Activated T-cell treated with anti-CD3 and anti-CD28 coated beads, Interleukin-2, amount 50 U/mL, for 72 hours (primary cell): ENCODE data around the gene DOCK9. TPM values are rescaled to one million over a fixed set of nuclear protein-coding genes. Genes with fewer than 3 reads are reported as not detected.
"Not testable (repeated sequence)": the region's sequence is repeated elsewhere in the genome, so short reads cannot be mapped to it uniquely, and the experiment has no call there.

Source experiments
- ATAC-seq, 2 donors: fragments of 150-1000 bp; cut with Tn5 transposase; replicated peaks in 1 of 2; 2 replicates each; pipeline ENCODE4 v1.10.0; 2021; ENCODE audit warnings: moderate library complexity in 2 of 2, mild to moderate bottlenecking in 1 of 2
- DNase-seq, 2 donors: peaks; one replicate each; pipeline ENCODE4 v3.0.0; 2021 to 2022; ENCODE audit warnings: mixed read lengths in 1 of 2
- H3K27ac Mint-ChIP-seq: one replicate; pipeline ENCODE4 v1.8.0; 2022; ENCODE audit warnings: mild to moderate bottlenecking, moderate library complexity, mixed read lengths
- H3K27me3 Mint-ChIP-seq: one replicate; pipeline ENCODE4 v1.8.0; 2022; ENCODE audit warnings: low read depth, mixed read lengths
- H3K36me3 Mint-ChIP-seq, 2 donors: one replicate each; pipeline ENCODE4 v1.8.0; 2022; ENCODE audit warnings: mixed read lengths in 2 of 2, mild to moderate bottlenecking in 1 of 2; ENCODE audit not compliant: insufficient read depth in 2 of 2
- H3K4me1 Mint-ChIP-seq: one replicate; pipeline ENCODE4 v1.8.0; 2022; ENCODE audit warnings: low read depth, mixed read lengths
- H3K4me3 Mint-ChIP-seq, 2 donors: one replicate each; pipeline ENCODE4 v1.8.0; 2022; ENCODE audit warnings: mild to moderate bottlenecking in 2 of 2, mixed read lengths in 2 of 2, moderate library complexity in 2 of 2
- H3K9me3 Mint-ChIP-seq, 2 donors: one replicate each; pipeline ENCODE4 v1.8.0; 2022; ENCODE audit warnings: mixed read lengths in 2 of 2
- total RNA-seq, 2 donors: library from RNA; stranded (reverse); gene quantifications; one replicate each; pipeline ENCODE4 v1.2.3, GENCODE V29; 2022

DOCK9 gene
- total RNA-seq, 2 donors from 2014 or later: 51.6 to 71.5 TPM

DNA sequence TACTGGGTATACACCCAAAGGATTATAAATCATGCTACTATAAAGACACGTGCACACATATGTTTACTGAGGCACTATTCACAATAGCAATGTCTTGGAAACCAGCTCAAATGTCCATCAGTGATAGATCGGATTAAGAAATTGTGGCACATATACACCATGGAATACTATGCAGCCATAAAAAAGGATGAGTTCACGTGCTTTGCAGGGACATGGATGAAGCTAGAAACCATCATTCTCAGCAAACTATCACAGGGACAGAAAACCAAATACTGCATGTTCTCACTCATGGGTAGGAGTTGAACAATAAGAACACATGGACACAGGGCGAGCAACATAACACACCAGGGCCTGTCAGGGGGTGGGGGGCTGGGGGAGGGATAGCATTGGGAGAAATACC, 223.4 kb downstream of the DOCK9 start:
- not testable (repeated sequence) for H3K27ac Mint-ChIP-seq, H3K4me3 Mint-ChIP-seq

GRCh38 chr13:98752467-98753290, 225.2 kb downstream of the DOCK9 start, which contains the start of gene SLC15A1:
SLC15A1 (minus strand) TSS chr13:98752672; CDS start chr13:98752598, 74 bp downstream.
- Mint-ChIP-seq H3K4me3 (peak within 1 kb of the TSS; percentile 50 to 64), H3K36me3 (peaks cover 5 to 7% of the 10 kb centered on the region in 2 donors), H3K4me1 (no peaks in the 10 kb centered on the region), H3K9me3 (peaks cover 4 to 6% of the 10 kb centered on the region in 2 donors), H3K27me3 (peaks cover 61% of the 10 kb centered on the region), H3K27ac (no peak within 1 kb of the TSS)
- ATAC-seq (no peak), DNase-seq (no peak)

More for the DNA sequence above, 223.4 kb downstream of the DOCK9 start:
- ATAC-seq, DNase-seq, H3K36me3 Mint-ChIP-seq, H3K9me3 Mint-ChIP-seq, H3K4me1 Mint-ChIP-seq: not testable (repeated sequence)
- peaks cover 59% of the 10 kb centered on the region for H3K27me3 Mint-ChIP-seq

- H3K9me3 Mint-ChIP-seq: peaks cover 4 to 6% of the 10 kb centered on the region in 2 donors
- H3K27me3 Mint-ChIP-seq: peaks cover 54% of the 10 kb centered on the region
- H3K27ac Mint-ChIP-seq: no peak overlapping the region
- peak overlapping the region; percentile 50 to 64 for H3K4me3 Mint-ChIP-seq
- no peak for ATAC-seq
- DNase-seq: no peak
- H3K36me3 Mint-ChIP-seq: peaks cover 5 to 7% of the 10 kb centered on the region in 2 donors
- H3K4me1 Mint-ChIP-seq: no peaks in the 10 kb centered on the region
These were observed 225.9 kb downstream of the DOCK9 start for GRCh38 chr13:98751861-98752466.

- H3K4me1 Mint-ChIP-seq: no peaks in the 10 kb centered on the region
These were observed 226.5 kb downstream of the DOCK9 start for GRCh38 chr13:98751367-98751782.

GRCh38 chr13:98749501-98749900, 228.4 kb downstream of the DOCK9 start:
- Mint-ChIP-seq H3K36me3 (peaks cover 5 to 7% of the 10 kb centered on the region in 2 donors), H3K4me1 (no peaks in the 10 kb centered on the region), H3K27ac (no peak overlapping the region), H3K27me3 (peaks cover 46% of the 10 kb centered on the region), H3K9me3 (peaks cover 4 to 6% of the 10 kb centered on the region in 2 donors), H3K4me3 (no peak overlapping the region)
- ATAC-seq (no peak), DNase-seq (no peak)

More at GRCh38 chr13:98751367-98751782, 226.5 kb downstream of the DOCK9 start:
- peaks cover 4 to 6% of the 10 kb centered on the region in 2 donors for H3K9me3 Mint-ChIP-seq
- H3K36me3 Mint-ChIP-seq: peaks cover 5 to 7% of the 10 kb centered on the region in 2 donors
- ATAC-seq: no peak
- no peak for DNase-seq
- H3K27ac Mint-ChIP-seq: no peak overlapping the region
- H3K27me3 Mint-ChIP-seq: peaks cover 49% of the 10 kb centered on the region
- no peak overlapping the region for H3K4me3 Mint-ChIP-seq

DNA sequence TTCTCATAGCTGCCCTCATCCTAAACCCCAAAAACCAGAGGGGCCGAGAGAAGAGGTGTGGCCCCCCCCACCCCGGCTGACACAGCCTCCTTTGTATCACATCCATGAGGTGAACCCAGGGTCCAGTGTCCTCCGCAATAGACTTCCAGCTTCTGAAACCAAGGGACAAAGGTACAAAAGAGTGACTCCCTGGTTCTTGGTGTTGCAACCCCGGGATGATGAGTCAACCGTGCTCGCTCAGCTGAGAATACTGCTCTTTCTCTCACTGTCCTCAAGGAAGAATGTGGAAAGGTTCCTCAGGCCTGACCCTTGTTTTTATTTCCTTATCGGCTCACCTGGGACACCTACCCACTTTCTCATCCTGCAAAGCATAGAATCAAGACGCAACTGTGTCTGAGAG, 230.9 kb downstream of the DOCK9 start:
- ATAC-seq: no peak
- Mint-ChIP-seq H3K27ac (no peak overlapping the region), H3K4me1 (no peaks in the 10 kb centered on the region), H3K36me3 (no peaks in the 10 kb centered on the region), H3K9me3 (no peaks in the 10 kb centered on the region), H3K4me3 (no peak overlapping the region), H3K27me3 (peaks cover 26% of the 10 kb centered on the region)
- DNase-seq: no peak

Other genes with a start within 250 kb of the DOCK9 start
- gene SLC15A1, start 225.4 kb downstream of the DOCK9 start, total RNA-seq: not detected
- gene UBAC2, start 222.8 kb upstream of the DOCK9 start, total RNA-seq: 10 to 100 TPM; 76.7 to 80.3 TPM